ENCODE measurements around the gene FGGY.

FGGY gene

DNA sequence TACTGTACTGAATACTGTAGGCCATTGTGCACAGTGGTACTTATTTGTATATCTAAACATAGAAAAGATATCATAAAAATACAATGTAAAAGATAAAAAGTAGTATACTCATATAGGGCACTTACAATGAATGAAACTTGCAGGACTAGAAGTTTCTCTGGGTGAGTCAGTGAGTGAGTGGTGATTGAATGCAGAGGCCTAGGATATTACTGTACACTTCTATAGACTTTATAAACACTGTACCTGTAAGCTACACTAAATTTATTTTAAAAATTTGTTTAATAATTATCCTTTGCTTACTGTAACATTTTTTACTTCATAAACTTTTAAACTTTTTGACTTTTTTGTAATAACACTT is 82.5 kb downstream of the FGGY start:
- DNase-seq: no peak
- Histone ChIP-seq H3K4me2 (ENCODE audit: insufficient read depth, low read length) (no peak overlapping the region), H3K9me3 (ENCODE audit: insufficient read depth, low read length, severe bottlenecking) (no peaks in the 10 kb centered on the region), H4K20me1 (ENCODE audit: insufficient read depth, low read length) (no peaks in the 10 kb centered on the region), H3K36me3 (ENCODE audit: insufficient read depth, low read length) (peaks cover 6% of the 10 kb centered on the region; the same call in 1 of the 2 replicates), H3K9ac (ENCODE audit: low read depth, low read length) (no peak overlapping the region), H3K27me3 (ENCODE audit: insufficient read depth, low read length, poor library complexity) (no peaks in the 10 kb centered on the region), H3K27ac (ENCODE audit: low read length) (no peak overlapping the region), H3K4me3 (ENCODE audit: low read depth in 1 of 2, low read length in 2 of 2) (no peak overlapping the region), H2AFZ (ENCODE audit: low read depth, low read length) (no peak overlapping the region), H3K79me2 (ENCODE audit: insufficient read depth, low read length) (no peaks in the 10 kb centered on the region), H3K4me1 (ENCODE audit: insufficient read depth, low read length) (no peaks in the 10 kb centered on the region)
- TF ChIP-seq CTCF (IDR thresholded peaks at IDR 0.05; ENCODE audit: borderline replicate concordance, extremely low read depth, low read length, poor library complexity, severe bottlenecking) (no peak), EZH2 (IDR thresholded peaks at IDR 0.05; ENCODE audit: borderline replicate concordance, low read depth, low read length, severe bottlenecking) (no peak)
- no peak for ATAC-seq (ENCODE audit: insufficient read depth, low read depth)

- no peak for DNase-seq
- Histone ChIP-seq H3K27me3 (ENCODE audit: insufficient read depth, low read length, poor library complexity) (no peaks in the 10 kb centered on the region), H3K27ac (ENCODE audit: low read length) (no peak overlapping the region), H4K20me1 (ENCODE audit: insufficient read depth, low read length) (no peaks in the 10 kb centered on the region), H3K4me3 (ENCODE audit: low read depth in 1 of 2, low read length in 2 of 2) (no peak overlapping the region), H3K36me3 (ENCODE audit: insufficient read depth, low read length) (peaks cover 3% of the 10 kb centered on the region; the same call in 1 of the 2 replicates), H3K79me2 (ENCODE audit: insufficient read depth, low read length) (no peaks in the 10 kb centered on the region), H3K4me2 (ENCODE audit: insufficient read depth, low read length) (no peak overlapping the region), H3K9me3 (ENCODE audit: insufficient read depth, low read length, severe bottlenecking) (no peaks in the 10 kb centered on the region), H3K4me1 (ENCODE audit: insufficient read depth, low read length) (no peaks in the 10 kb centered on the region), H2AFZ (ENCODE audit: low read depth, low read length) (no peak overlapping the region), H3K9ac (ENCODE audit: low read depth, low read length) (no peak overlapping the region)
- ATAC-seq (ENCODE audit: insufficient read depth, low read depth): no peak
- no peak for TF ChIP-seq EZH2 (IDR thresholded peaks at IDR 0.05; ENCODE audit: borderline replicate concordance, low read depth, low read length, severe bottlenecking)
- TF ChIP-seq CTCF (IDR thresholded peaks at IDR 0.05; ENCODE audit: borderline replicate concordance, extremely low read depth, low read length, poor library complexity, severe bottlenecking): no peak
These were observed 87.1 kb downstream of the FGGY start for GRCh38 chr1:59383963-59384362.

DNA sequence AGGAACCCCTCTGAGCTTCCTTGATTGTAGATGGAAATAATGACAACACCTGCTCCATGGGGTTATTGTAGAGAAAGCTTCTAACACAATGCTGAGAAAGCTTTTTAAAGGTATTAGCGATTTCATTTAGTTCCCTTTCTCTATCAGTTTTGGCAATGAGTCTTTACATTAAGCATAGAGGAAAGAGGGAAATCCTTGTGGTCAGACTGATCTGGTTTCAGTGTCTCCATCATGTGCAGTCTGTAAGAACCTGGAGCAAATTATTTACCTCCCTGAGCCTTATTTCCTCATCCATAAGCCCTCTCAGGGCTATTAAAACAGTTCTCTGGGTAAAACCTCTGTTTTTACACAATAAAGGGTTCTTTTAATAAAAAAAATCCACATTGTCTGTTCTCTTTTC is 87.5 kb downstream of the FGGY start:
- 0 out of 3 replicates have a peak, but pooled peaks have one; percentile 35 for ATAC-seq (ENCODE audit: insufficient read depth, low read depth)
- Histone ChIP-seq H3K79me2 (ENCODE audit: insufficient read depth, low read length) (no peaks in the 10 kb centered on the region), H3K27me3 (ENCODE audit: insufficient read depth, low read length, poor library complexity) (no peaks in the 10 kb centered on the region), H3K36me3 (ENCODE audit: insufficient read depth, low read length) (no peaks in the 10 kb centered on the region), H3K27ac (ENCODE audit: low read length) (no peak overlapping the region), H3K4me2 (ENCODE audit: insufficient read depth, low read length) (no peak overlapping the region), H4K20me1 (ENCODE audit: insufficient read depth, low read length) (no peaks in the 10 kb centered on the region), H3K9ac (ENCODE audit: low read depth, low read length) (no peak overlapping the region), H3K9me3 (ENCODE audit: insufficient read depth, low read length, severe bottlenecking) (no peaks in the 10 kb centered on the region), H3K4me3 (ENCODE audit: low read depth in 1 of 2, low read length in 2 of 2) (no peak overlapping the region), H2AFZ (ENCODE audit: low read depth, low read length) (no peak overlapping the region), H3K4me1 (ENCODE audit: insufficient read depth, low read length) (no peaks in the 10 kb centered on the region)
- DNase-seq: no peak
- TF ChIP-seq CTCF (IDR thresholded peaks at IDR 0.05; ENCODE audit: borderline replicate concordance, extremely low read depth, low read length, poor library complexity, severe bottlenecking) (no peak), EZH2 (IDR thresholded peaks at IDR 0.05; ENCODE audit: borderline replicate concordance, low read depth, low read length, severe bottlenecking) (no peak)

GRCh38 chr1:59388191-59388590 is 91.3 kb downstream of the FGGY start:
- no peaks in the 10 kb centered on the region for H4K20me1 ChIP-seq (ENCODE audit: insufficient read depth, low read length)
- H3K79me2 ChIP-seq (ENCODE audit: insufficient read depth, low read length): no peaks in the 10 kb centered on the region
- H3K4me2 ChIP-seq (ENCODE audit: insufficient read depth, low read length): no peak overlapping the region
- H3K27me3 ChIP-seq (ENCODE audit: insufficient read depth, low read length, poor library complexity): no peaks in the 10 kb centered on the region
- H3K4me3 ChIP-seq (ENCODE audit: low read depth in 1 of 2, low read length in 2 of 2): no peak overlapping the region
- H3K27ac ChIP-seq (ENCODE audit: low read length): no peak overlapping the region
- DNase-seq (no peak), ATAC-seq (ENCODE audit: insufficient read depth, low read depth) (no peak)
- no peaks in the 10 kb centered on the region for H3K9me3 ChIP-seq (ENCODE audit: insufficient read depth, low read length, severe bottlenecking)
- TF ChIP-seq CTCF (IDR thresholded peaks at IDR 0.05; ENCODE audit: borderline replicate concordance, extremely low read depth, low read length, poor library complexity, severe bottlenecking) (no peak), EZH2 (IDR thresholded peaks at IDR 0.05; ENCODE audit: borderline replicate concordance, low read depth, low read length, severe bottlenecking) (no peak)
- no peaks in the 10 kb centered on the region for H3K36me3 ChIP-seq (ENCODE audit: insufficient read depth, low read length)
- no peak overlapping the region for H2AFZ ChIP-seq (ENCODE audit: low read depth, low read length)
- no peak overlapping the region for H3K9ac ChIP-seq (ENCODE audit: low read depth, low read length)
- peaks cover 3% of the 10 kb centered on the region; the same call in 1 of the 2 replicates for H3K4me1 ChIP-seq (ENCODE audit: insufficient read depth, low read length)

Data from DND-41 (cell line).